T47D (cell line): ENCODE results near the gene WDTC1.

Experiments used
- DNase-seq, 2 experiments: peaks; one replicate each; pipeline versions ENCODE4 v3.0.0 to v3.0.0-alpha.2; 2011 to 2012; ENCODE audit warnings: low read depth in 1 of 2, low spot score in 1 of 2
- JUND ChIP-seq: IDR thresholded peaks from 2 replicates; pipeline ENCODE4 v1.6.1; 2012; ENCODE audit warnings: low read depth
- in situ Hi-C: cut with HindIII; loops from 2 replicates; pipeline ENCODE4 v1.10.0; 2016; ENCODE audit warnings: low sequenced_read_pairs, low pct_unique_long_range_greater_than_20kb

The WDTC1 gene

GRCh38 chr1:27316860-27317259 is 82.4 kb downstream of the WDTC1 start:
- no peak for TF ChIP-seq JUND
- in situ Hi-C loops, result no loop called here

GRCh38 chr1:27318136-27318535 is 83.7 kb downstream of the WDTC1 start:
- DNase-seq, result no peak
- in situ Hi-C loops, result no loop called here
- TF ChIP-seq JUND, result no peak

More at GRCh38 chr1:27316860-27317259, 82.4 kb downstream of the WDTC1 start:
- DNase-seq, result peak in 1 of 2 experiments; percentile 74

GRCh38 chr1:27318596-27318995 is 84.2 kb downstream of the WDTC1 start:
- in situ Hi-C loops, result no loop called here
- TF ChIP-seq JUND, result no peak
- no peak for DNase-seq

GRCh38 chr1:27321813-27322568 is 87.6 kb downstream of the WDTC1 start, which contains the start of gene TMEM222:
Gene TMEM222 (plus strand): TSS chr1:27322163. CDS start chr1:27322198, 35 bp downstream.
- TF ChIP-seq JUND, result no peak
- in situ Hi-C loops, result no loop called here
- DNase-seq, result peak; percentile 80 to 95

- in situ Hi-C loops, result no loop called here
- DNase-seq, result no peak
- TF ChIP-seq JUND, result no peak
These were observed 88.3 kb downstream of the WDTC1 start for GRCh38 chr1:27322569-27323240.

GRCh38 chr1:27325286-27325685 is 90.9 kb downstream of the WDTC1 start:
- no peak for DNase-seq
- in situ Hi-C loops, result no loop called here

GRCh38 chr1:27327964-27328363 is 93.5 kb downstream of the WDTC1 start:
- in situ Hi-C loops, result no loop called here
- no peak for DNase-seq
- TF ChIP-seq JUND, result no peak

More at GRCh38 chr1:27325286-27325685, 90.9 kb downstream of the WDTC1 start:
- TF ChIP-seq JUND, result no peak

- no peak for DNase-seq
- in situ Hi-C loops, result no loop called here
- no peak for TF ChIP-seq JUND
These were observed 96.4 kb downstream of the WDTC1 start for GRCh38 chr1:27330786-27331185.

- in situ Hi-C loops, result no loop called here
- DNase-seq, result no peak
- TF ChIP-seq JUND, result no peak
These were observed 97.0 kb downstream of the WDTC1 start for GRCh38 chr1:27331426-27331825.

- TF ChIP-seq JUND, result no peak
- no peak for DNase-seq
- in situ Hi-C loops, result no loop called here
These were observed 97.5 kb downstream of the WDTC1 start for GRCh38 chr1:27331922-27332321.

- DNase-seq, result peak; percentile 40 to 45
- in situ Hi-C loops, result no loop called here
- no peak for TF ChIP-seq JUND
These were observed 98.3 kb downstream of the WDTC1 start for GRCh38 chr1:27332536-27333281.

GRCh38 chr1:27333717-27334279 is 99.4 kb downstream of the WDTC1 start:
- in situ Hi-C loops, result no loop called here
- TF ChIP-seq JUND, result no peak
- no peak for DNase-seq
